Activated naive CD8-positive, alpha-beta T cell (primary cell): ENCODE results near the gene IFNA13.
"Not testable (repeated sequence)": the region's sequence is repeated elsewhere in the genome, so short reads cannot be mapped to it uniquely, and the experiment has no call there.

Experiments
- H3K27ac Mint-ChIP-seq: one replicate; pipeline ENCODE4 v1.8.0; 2021; ENCODE audit warnings: mixed read lengths
- H3K27me3 Mint-ChIP-seq: one replicate; pipeline ENCODE4 v1.8.0; 2021; ENCODE audit warnings: mixed read lengths
- H3K36me3 Mint-ChIP-seq: one replicate; pipeline ENCODE4 v1.8.0; 2021; ENCODE audit warnings: mixed read lengths
- H3K4me1 Mint-ChIP-seq: one replicate; pipeline ENCODE4 v1.8.0; 2021; ENCODE audit warnings: low read depth, mixed read lengths
- H3K4me3 Mint-ChIP-seq: one replicate; pipeline ENCODE4 v1.8.0; 2021; ENCODE audit warnings: mild to moderate bottlenecking, mixed read lengths
- H3K9me3 Mint-ChIP-seq: one replicate; pipeline ENCODE4 v1.8.0; 2021; ENCODE audit warnings: low read depth, mixed read lengths

IFNA13 gene

DNA sequence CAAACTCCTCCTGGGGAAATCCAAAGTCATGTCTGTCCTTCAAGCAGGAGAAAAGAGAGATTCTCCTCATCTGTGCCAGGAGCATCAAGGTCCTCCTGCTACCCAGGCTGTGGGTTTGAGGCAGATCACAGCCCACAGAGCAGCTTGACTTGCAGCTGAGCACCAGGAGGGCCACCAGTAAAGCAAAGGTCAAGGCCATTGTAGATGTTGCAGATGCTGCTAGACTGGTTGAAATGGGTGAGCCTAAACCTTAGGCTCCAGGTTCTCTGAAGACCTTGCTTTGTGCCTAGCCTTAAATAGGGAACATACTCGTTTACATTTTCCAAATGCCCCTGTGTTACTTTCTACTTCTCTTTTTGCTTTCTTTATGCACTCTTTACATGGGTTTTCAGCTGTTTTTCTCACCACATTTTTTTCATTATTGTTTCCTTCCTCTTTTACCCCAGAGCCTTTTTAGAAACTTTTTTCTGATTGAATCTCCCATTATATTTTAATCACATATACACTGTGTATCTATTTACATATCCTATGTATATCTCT, 17.3 kb upstream of the IFNA13 start, which contains the start of gene IFNA2:
Gene IFNA2 (minus strand): TSS at position 268 of the 540 bp plus-strand sequence. CDS start 69 bp downstream, at position 199.
- Mint-ChIP-seq H3K27me3 (peaks cover 24% of the 10 kb centered on the region), H3K27ac (no peak within 1 kb of the TSS), H3K36me3 (no peaks in the 10 kb centered on the region), H3K4me1 (peaks cover 11% of the 10 kb centered on the region), H3K4me3 (no peak within 1 kb of the TSS), H3K9me3 (no peaks in the 10 kb centered on the region)

DNA sequence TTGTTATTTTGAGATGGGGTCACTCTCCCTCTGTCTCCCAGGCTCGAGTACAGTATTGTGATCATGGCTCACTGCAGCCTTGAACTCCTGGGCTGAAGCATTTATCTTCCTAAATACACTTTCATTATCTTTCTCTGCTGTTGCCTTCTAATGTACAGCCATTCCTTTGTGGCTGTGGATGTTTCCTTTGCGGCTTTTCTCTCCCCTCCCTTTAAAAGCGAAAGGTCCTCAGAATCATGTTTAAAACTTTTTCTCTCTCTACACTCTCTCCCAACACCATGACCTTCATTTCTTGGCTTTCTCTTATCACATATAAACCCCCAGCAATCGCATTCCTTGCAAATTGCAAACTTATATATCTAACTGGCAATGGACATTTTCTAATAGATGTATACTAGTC, 15.8 kb upstream of the IFNA13 start:
- Mint-ChIP-seq H3K27me3 (peaks cover 23% of the 10 kb centered on the region), H3K36me3 (no peaks in the 10 kb centered on the region), H3K9me3 (no peaks in the 10 kb centered on the region), H3K4me3 (no peak overlapping the region), H3K4me1 (peaks cover 11% of the 10 kb centered on the region), H3K27ac (no peak overlapping the region)

DNA sequence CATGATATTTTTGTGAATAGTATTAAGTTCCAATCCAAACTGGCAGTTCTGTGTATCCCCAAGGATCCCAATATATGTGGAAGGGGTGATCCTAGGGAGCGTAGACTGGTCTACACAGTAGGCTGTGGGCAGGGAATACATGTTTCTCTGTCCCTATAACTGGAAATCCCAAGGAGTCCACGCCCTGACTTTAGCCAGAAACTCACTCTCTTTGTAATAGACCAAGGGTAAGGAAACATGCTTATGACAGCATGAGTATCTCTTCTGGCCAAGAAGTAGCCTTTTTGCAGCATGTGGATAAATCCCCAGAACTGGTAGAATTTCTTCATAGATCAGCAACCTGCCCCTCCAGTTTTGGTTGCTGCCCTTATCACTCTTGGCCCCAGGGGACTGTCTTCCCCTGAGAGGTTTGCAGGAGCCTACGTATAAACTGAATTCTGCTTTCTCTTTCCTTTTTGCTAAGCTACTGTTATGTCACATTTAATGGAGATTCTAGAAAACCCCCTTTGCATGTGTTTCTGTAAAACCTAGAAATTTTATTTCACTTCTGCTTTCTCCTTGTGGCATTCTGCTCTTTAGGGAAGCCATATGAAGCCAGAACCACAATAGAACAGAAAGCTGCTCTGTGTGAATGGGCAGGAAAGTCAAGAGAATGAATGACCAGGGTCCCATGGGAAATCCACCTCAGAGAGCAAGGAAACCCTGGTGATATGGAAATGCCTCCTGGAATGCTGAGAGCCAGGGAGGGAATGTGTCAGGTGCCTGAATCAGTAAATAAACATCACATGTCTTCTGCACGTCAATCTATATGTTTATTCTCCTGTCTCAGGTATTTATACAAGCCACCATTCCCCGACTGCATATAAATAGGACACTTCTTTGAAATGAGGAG, 13.8 kb upstream of the IFNA13 start:
- Mint-ChIP-seq H3K4me1 (peaks cover 11% of the 10 kb centered on the region), H3K9me3 (no peaks in the 10 kb centered on the region), H3K4me3 (no peak overlapping the region), H3K27me3 (peaks cover 21% of the 10 kb centered on the region), H3K27ac (peak overlapping the region; percentile 30), H3K36me3 (no peaks in the 10 kb centered on the region)

DNA sequence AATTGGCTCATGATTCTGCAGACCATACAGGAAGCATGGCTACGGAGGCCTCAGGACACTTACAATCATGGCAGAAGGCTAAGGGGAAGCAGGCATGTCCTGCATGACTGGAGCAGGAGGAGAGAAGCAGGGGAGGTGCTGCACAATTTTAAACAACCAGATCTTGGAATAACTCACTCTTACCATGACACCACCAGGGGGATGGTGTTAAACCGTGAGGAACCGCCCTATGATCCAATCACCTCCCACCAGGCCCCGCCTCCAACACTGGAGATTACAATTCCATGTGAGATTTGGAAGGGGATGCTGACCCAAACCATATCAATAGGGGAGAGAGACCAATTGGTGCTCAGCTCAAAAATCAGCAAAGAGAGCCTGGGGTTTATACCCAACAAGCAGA, 3.6 kb upstream of the IFNA13 start:
- peaks cover 20% of the 10 kb centered on the region for H3K27me3 Mint-ChIP-seq
- H3K27ac Mint-ChIP-seq, H3K4me1 Mint-ChIP-seq, H3K4me3 Mint-ChIP-seq, H3K36me3 Mint-ChIP-seq, H3K9me3 Mint-ChIP-seq: not testable (repeated sequence)

DNA sequence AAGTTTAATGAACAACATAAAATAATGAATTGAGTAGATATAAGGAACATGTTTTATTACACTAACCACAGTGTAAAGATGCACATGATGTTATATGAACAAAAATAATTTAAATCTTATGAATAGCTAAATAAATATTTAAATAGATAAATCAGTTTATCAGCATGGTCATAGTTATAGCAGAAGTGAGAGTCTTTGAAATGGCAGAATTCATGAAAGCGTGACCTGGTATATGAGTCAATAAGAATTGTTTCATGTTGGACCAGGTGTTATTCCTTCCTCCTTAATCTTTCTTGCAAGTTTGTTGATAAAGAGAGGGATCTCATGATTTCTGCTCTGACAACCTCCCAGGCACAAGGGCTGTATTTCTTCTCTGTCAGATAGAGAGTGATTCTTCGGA, 688 bp downstream of the IFNA13 start:
- H3K36me3 Mint-ChIP-seq, H3K4me3 Mint-ChIP-seq, H3K9me3 Mint-ChIP-seq, H3K4me1 Mint-ChIP-seq, H3K27ac Mint-ChIP-seq: not testable (repeated sequence)
- peaks cover 12% of the 10 kb centered on the region for H3K27me3 Mint-ChIP-seq

DNA sequence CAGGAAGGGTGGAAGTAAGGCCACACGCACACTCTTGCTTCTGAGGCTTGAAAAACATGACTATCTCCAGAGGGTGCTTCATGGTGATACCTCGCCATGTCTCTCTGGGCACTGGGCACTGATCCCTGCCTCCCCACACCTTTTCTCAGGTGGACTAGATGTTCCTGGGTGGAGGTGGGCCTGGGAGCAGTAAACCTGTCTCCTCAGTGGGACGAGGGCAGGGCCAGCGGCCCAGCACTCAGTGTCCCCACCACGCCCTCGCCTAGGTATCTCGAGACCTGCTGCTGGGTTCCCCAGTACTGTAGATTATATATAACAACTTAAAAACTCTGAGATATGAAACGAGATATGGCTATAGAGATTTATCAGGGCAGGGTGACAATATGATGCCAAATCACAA, 5.6 kb downstream of the IFNA13 start:
- Mint-ChIP-seq H3K27me3 (peaks cover 4% of the 10 kb centered on the region), H3K27ac (no peak overlapping the region), H3K9me3 (no peaks in the 10 kb centered on the region), H3K4me1 (peaks cover 17% of the 10 kb centered on the region), H3K4me3 (no peak overlapping the region), H3K36me3 (no peaks in the 10 kb centered on the region)

DNA sequence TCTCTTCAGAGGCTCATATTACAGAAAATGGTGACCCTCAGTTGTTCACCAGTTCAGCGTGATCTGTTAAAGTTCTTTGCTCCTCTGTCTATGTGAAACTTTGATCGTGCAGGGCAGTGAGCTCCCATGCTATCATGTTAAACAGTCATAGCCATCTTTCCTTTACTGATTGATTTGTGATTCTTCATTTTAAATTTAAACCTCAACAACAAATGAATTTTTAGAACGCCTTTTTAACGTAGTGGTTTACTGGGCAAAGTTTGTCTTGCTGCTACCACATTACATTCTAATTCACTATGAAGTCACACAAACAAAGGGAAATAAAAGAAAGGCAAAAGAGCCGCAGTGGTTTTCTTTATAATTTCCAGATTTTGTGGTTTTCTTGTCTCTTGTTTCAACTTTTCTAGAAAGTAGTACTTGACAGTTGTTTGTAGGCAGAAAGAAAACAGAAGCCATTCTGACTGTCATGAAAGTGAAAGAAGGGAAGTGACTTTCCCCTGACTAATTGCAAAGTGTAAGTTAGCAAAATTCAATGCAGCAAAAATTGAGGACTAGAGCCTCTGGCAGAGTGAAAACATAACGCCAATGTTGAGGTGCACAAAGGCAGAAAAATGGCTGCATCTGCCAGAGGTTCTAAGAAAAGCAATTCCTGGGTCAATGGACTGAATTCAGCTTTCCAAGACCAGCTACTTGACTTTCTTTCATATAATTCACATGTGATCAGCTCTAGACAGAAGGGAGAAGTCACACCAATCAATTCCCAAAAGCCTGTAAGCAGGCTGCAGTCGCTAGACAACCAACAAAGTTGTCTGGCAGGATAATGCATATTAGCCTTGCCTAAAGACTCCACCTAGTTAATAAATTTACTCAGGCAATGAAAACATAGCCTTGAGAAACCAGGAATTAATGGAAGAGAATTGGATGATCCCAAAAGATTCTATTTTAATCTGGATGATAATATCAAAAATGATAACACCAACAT, 10.1 kb downstream of the IFNA13 start:
- peak overlapping the region; percentile 61 for H3K4me3 Mint-ChIP-seq
- peaks cover 5% of the 10 kb centered on the region for H3K9me3 Mint-ChIP-seq
- H3K27ac Mint-ChIP-seq, result peak overlapping the region; percentile 86
- peaks cover 24% of the 10 kb centered on the region for H3K4me1 Mint-ChIP-seq
- H3K27me3 Mint-ChIP-seq, result peaks cover under 1% of the 10 kb centered on the region
- peaks cover 11% of the 10 kb centered on the region for H3K36me3 Mint-ChIP-seq

DNA sequence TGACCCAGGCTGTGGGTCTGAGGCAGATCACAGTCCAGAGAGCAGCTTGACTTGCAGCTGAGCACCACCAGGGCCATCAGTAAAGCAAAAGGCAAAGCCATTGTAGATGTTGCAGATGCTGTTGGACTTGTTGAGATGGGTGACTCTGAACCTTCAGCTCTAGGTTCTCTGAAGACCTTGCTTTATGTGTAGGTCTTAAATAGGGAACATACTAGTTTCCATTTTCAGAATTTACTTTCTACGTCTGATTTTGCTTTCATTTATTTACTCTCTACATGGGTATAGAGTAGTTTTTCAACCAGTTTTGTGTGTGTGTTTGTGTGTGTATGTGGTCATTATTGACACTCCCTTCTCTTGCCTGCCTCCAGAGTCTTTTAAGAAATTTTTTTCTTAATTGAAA, 17.1 kb downstream of the IFNA13 start, which contains the start of gene IFNA6:
Gene IFNA6 (minus strand): TSS at position 101 of the 400 bp plus-strand sequence. CDS start 0 bp downstream, at position 101.
- H3K27me3 Mint-ChIP-seq, result peaks cover 9% of the 10 kb centered on the region
- no peaks in the 10 kb centered on the region for H3K4me1 Mint-ChIP-seq
- no peak within 1 kb of the TSS for H3K27ac Mint-ChIP-seq

DNA sequence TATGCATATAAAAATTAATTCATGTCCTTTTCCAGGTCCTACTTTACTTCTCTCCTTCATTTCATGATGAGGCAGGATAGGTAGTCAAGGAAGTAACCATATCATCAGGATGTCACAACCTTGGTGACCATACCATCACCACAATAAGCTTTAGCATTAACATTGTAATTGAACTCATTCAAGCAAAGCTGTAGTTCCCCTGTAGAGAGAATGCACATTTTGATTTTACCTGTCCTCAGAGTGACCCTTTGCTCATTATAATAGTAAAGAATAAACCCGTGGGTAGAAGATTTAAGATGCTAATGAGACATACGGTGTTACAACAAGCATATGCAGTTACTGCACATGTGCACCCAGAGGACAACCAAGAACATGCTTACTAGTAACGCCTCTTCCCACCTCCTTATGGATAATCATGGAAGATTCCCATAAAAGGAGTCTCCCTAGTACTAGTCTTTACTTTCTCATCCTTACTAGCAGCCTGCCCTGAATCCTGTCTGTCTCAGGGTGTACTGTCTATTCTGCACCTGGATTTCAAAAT, 19.4 kb downstream of the IFNA13 start:
- Mint-ChIP-seq H3K4me1 (no peaks in the 10 kb centered on the region), H3K36me3 (peaks cover 5% of the 10 kb centered on the region), H3K9me3 (no peaks in the 10 kb centered on the region), H3K4me3 (no peak overlapping the region), H3K27me3 (peaks cover 12% of the 10 kb centered on the region), H3K27ac (no peak overlapping the region)

More for the DNA sequence above, 17.1 kb downstream of the IFNA13 start, which contains the start of gene IFNA6:
- peaks cover 12% of the 10 kb centered on the region for H3K36me3 Mint-ChIP-seq
- H3K9me3 Mint-ChIP-seq, result peaks cover 5% of the 10 kb centered on the region
- no peak within 1 kb of the TSS for H3K4me3 Mint-ChIP-seq

DNA sequence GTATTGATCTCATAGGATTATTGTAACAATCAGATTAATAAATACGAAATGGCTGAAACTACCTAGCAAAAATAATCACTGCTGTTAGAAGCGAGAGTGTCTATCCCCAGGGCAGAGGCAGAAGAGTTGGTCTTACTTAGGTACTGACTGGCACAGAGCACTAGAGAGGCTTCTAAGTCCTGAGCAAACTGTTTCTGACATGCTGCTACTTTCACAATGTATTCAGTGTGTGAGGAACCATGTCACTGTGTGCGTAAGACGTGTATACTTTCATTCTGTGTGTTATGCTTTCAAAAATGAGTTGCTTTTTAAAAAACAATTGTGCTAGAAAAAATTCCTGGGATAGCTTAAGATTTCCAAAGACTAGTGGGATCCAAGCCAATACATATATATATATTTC, 27.1 kb downstream of the IFNA13 start:
- Mint-ChIP-seq H3K27ac (no peak overlapping the region), H3K36me3 (peaks cover 5% of the 10 kb centered on the region), H3K4me3 (no peak overlapping the region), H3K9me3 (no peaks in the 10 kb centered on the region), H3K27me3 (peaks cover 5% of the 10 kb centered on the region), H3K4me1 (peaks cover 10% of the 10 kb centered on the region)

DNA sequence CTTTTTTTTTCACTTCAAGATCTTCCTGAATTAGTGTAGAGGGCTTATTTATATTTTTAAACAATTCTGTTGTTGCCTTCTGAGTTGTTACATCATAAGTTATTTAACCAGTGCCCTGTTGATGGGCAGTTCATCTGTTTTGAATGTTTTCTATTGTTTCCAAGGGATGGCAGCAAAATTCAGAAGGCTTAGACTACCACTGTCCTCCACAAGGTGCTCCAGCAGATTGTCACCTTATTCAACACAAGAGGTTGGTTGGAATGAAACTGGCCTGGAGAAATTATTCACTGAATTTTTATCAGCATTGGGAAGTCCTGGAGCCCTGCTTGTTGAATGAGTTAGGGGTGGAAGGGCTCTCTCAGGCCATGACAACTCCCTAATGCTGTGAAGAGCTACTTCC, 31.4 kb downstream of the IFNA13 start:
- Mint-ChIP-seq H3K27me3 (no peaks in the 10 kb centered on the region), H3K36me3 (peaks cover 17% of the 10 kb centered on the region), H3K4me1 (peaks cover 44% of the 10 kb centered on the region), H3K9me3 (no peaks in the 10 kb centered on the region), H3K4me3 (peak overlapping the region; percentile 96), H3K27ac (peak overlapping the region; percentile 83)

DNA sequence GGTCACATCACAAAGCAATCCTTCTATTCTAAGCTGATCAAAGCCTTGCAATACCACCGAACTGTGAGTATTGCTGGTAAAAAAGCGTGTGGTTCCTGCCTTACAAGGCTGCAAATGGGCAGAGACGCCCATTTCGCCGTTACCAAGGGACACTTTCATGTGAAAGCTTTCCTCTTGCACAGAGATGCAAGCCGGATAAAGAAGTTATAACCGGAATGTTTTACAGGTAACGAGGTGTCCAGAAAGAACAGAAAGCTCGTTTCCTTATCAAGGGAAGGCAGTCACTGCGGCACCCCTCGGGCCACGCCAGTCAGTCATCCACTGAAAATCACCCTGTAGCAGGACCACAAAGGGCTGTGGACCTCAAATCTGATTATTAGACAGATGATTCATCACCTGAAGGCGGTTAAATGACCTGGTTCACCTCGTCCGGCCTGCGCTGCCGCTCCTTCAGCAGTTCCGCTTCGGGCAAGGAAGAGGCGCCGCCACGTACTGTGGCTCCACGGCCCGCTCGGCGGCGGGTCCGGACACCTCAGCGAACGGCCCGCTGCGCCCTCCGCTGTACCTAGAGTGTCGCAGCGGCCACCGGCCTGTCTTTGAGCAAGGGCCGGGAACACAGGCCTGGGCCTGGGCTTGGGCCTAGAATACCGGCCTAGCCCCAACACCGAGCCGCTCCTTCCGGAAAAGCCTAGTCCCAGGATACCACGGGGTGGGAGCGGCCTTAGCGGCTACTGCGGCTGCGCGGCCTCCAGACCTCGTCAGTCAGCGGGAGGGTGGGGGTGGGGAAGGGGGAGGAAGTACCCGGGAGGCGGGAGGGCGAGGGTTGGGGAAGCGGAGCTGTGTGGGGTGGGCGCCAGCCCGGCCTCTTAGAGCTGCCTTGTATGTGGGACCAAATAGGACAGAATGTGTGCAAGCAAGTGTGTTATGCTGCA, 32.9 kb downstream of the IFNA13 start, which contains the start of gene KLHL9:
Gene KLHL9 (minus strand): TSS at position 704 of the 932 bp plus-strand sequence. CDS start 545 bp downstream, at position 159.
- Mint-ChIP-seq H3K4me1 (peaks cover 57% of the 10 kb centered on the region), H3K9me3 (no peaks in the 10 kb centered on the region), H3K27ac (peak within 1 kb of the TSS; percentile 93), H3K4me3 (peak within 1 kb of the TSS; percentile 96), H3K36me3 (peaks cover 17% of the 10 kb centered on the region), H3K27me3 (no peaks in the 10 kb centered on the region)

DNA sequence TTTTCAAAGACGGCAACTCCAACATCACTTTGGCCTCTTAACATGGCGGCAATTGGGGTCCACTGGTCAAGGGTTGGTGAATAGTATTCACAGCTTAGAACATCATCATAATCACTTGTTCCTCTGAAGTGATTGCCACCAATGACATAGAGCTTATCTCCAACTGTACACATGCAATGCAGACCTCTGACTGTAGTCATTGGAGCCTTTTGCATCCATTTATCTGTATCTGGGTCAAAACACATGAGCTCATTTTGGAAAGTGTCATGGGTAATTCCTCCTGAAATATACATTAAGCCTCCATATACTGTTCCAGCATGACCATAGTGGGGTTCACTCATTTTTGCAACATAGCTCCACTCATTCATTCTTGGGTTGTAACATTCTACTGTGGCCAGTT, 34.6 kb downstream of the IFNA13 start:
- peak overlapping the region; percentile 96 for H3K4me3 Mint-ChIP-seq

More for the DNA sequence above, 34.6 kb downstream of the IFNA13 start:
- H3K27ac Mint-ChIP-seq, result peak overlapping the region; percentile 93
- H3K9me3 Mint-ChIP-seq, result no peaks in the 10 kb centered on the region
- peaks cover 17% of the 10 kb centered on the region for H3K36me3 Mint-ChIP-seq
- peaks cover 72% of the 10 kb centered on the region for H3K4me1 Mint-ChIP-seq
- H3K27me3 Mint-ChIP-seq, result no peaks in the 10 kb centered on the region
